Panc1 (cell line): ENCODE measurements around the gene PTAFR.

Experiments
- POLR2AphosphoS5 ChIP-seq: IDR thresholded peaks from 2 replicates; pipeline ENCODE4 v1.6.1; 2012; ENCODE audit warnings: mild to moderate bottlenecking, low read depth, low read length, moderate library complexity
- SIN3A ChIP-seq: IDR thresholded peaks from 2 replicates; pipeline ENCODE4 v1.6.1; 2012; ENCODE audit warnings: low read depth, mild to moderate bottlenecking, low read length, moderate library complexity, borderline replicate concordance; ENCODE audit not compliant: insufficient read depth
- TF ChIP-seq, protein P1 (sequence below): fragments of 450-650 bp; IDR thresholded peaks from 2 replicates; pipeline ENCODE4 v1.5.1; 2017; ENCODE audit warnings: mild to moderate bottlenecking

DNA sequence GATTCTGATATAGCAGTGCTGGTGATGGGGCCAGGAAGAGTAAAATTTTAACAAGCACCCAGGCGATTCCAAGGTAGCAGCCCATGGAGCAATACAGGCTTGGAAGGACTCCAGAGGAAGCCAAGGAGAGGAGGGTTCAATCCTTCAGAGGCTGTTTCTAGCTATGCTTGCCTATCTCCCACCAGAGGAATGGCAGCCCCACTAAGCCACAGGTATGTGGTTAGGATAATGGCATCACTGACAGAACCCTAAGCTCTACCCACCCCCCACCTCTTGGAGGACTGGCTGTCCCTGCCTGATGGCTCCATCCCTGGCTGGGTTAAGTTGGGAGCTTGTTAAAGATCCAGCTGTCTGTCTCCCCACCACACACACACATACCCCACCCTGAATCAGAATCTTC is 19.3 kb upstream of the PTAFR start:
- TF ChIP-seq POLR2AphosphoS5 (no peak), SIN3A (no peak)
- TF ChIP-seq, protein P1, sequence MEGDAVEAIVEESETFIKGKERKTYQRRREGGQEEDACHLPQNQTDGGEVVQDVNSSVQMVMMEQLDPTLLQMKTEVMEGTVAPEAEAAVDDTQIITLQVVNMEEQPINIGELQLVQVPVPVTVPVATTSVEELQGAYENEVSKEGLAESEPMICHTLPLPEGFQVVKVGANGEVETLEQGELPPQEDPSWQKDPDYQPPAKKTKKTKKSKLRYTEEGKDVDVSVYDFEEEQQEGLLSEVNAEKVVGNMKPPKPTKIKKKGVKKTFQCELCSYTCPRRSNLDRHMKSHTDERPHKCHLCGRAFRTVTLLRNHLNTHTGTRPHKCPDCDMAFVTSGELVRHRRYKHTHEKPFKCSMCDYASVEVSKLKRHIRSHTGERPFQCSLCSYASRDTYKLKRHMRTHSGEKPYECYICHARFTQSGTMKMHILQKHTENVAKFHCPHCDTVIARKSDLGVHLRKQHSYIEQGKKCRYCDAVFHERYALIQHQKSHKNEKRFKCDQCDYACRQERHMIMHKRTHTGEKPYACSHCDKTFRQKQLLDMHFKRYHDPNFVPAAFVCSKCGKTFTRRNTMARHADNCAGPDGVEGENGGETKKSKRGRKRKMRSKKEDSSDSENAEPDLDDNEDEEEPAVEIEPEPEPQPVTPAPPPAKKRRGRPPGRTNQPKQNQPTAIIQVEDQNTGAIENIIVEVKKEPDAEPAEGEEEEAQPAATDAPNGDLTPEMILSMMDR, result no peak
